ENCODE measurements around the gene NGEF. TPM values are rescaled to one million over a fixed set of nuclear protein-coding genes. Genes with fewer than 3 reads are reported as not detected.

Gene NGEF
- total RNA-seq, 2 experiments from 2014 or later = not detected

GRCh38 chr2:233015019-233015645 is 2.1 kb upstream of the NGEF start:
- Mint-ChIP-seq H3K27me3 (ENCODE audit: low read depth) (no peaks in the 10 kb centered on the region), H3K27ac (peak overlapping the region; percentile 68), H3K36me3 (ENCODE audit: low read depth) (no peaks in the 10 kb centered on the region), H3K9me3 (ENCODE audit: insufficient read depth) (no peaks in the 10 kb centered on the region), H3K4me3 (no peak overlapping the region), H3K4me1 (ENCODE audit: low read depth) (no peaks in the 10 kb centered on the region)
- POLR2A ChIA-PET = no interaction called here
- no peak for DNase-seq
- no peak for ATAC-seq
- CTCF ChIA-PET = no interaction called here

GRCh38 chr2:233013650-233014049 is 594 bp upstream of the NGEF start:
- no peak overlapping the region for H3K4me3 Mint-ChIP-seq

GRCh38 chr2:233012301-233012971 is 620 bp downstream of the NGEF start:
- no peak for ATAC-seq
- Mint-ChIP-seq H3K27me3 (ENCODE audit: low read depth) (no peaks in the 10 kb centered on the region), H3K9me3 (ENCODE audit: insufficient read depth) (no peaks in the 10 kb centered on the region), H3K4me1 (ENCODE audit: low read depth) (no peaks in the 10 kb centered on the region), H3K27ac (no peak overlapping the region), H3K4me3 (no peak overlapping the region), H3K36me3 (ENCODE audit: low read depth) (no peaks in the 10 kb centered on the region)
- POLR2A ChIA-PET = no interaction called here
- no peak for DNase-seq
- CTCF ChIA-PET = interaction anchor here (1.0 kb wide), 1 partner anchor 42 kb away, joined by 3 read pairs; no protein-coding TSS in a partner anchor

More at GRCh38 chr2:233013650-233014049, 594 bp upstream of the NGEF start:
- Mint-ChIP-seq H3K4me1 (ENCODE audit: low read depth) (no peaks in the 10 kb centered on the region), H3K9me3 (ENCODE audit: insufficient read depth) (no peaks in the 10 kb centered on the region), H3K36me3 (ENCODE audit: low read depth) (no peaks in the 10 kb centered on the region), H3K27me3 (ENCODE audit: low read depth) (no peaks in the 10 kb centered on the region), H3K27ac (no peak overlapping the region)
- ATAC-seq = no peak
- DNase-seq = no peak
- ChIA-PET POLR2A (no interaction called here), CTCF (interaction anchor here (1.0 kb wide), 1 partner anchor 41 kb away, joined by 3 read pairs; no protein-coding TSS in a partner anchor)

- DNase-seq = no peak
- Mint-ChIP-seq H3K36me3 (ENCODE audit: low read depth) (no peaks in the 10 kb centered on the region), H3K9me3 (ENCODE audit: insufficient read depth) (no peaks in the 10 kb centered on the region), H3K27me3 (ENCODE audit: low read depth) (no peaks in the 10 kb centered on the region), H3K4me1 (ENCODE audit: low read depth) (no peaks in the 10 kb centered on the region), H3K4me3 (no peak overlapping the region), H3K27ac (no peak overlapping the region)
- no peak for ATAC-seq
- ChIA-PET POLR2A (interaction anchor here (0.6 kb wide), 1 partner anchor 297 kb away, joined by 3 read pairs; no protein-coding TSS in a partner anchor), CTCF (interaction anchor here (1.2 kb wide), 1 partner anchor 17 kb away, joined by 3 read pairs; no protein-coding TSS in a partner anchor)
These were observed 1.3 kb downstream of the NGEF start for GRCh38 chr2:233011702-233012131.

- Mint-ChIP-seq H3K27me3 (ENCODE audit: low read depth) (no peaks in the 10 kb centered on the region), H3K4me3 (no peak overlapping the region), H3K27ac (no peak overlapping the region), H3K4me1 (ENCODE audit: low read depth) (no peaks in the 10 kb centered on the region), H3K36me3 (ENCODE audit: low read depth) (no peaks in the 10 kb centered on the region), H3K9me3 (ENCODE audit: insufficient read depth) (no peaks in the 10 kb centered on the region)
- POLR2A ChIA-PET = interaction anchor here (0.6 kb wide), 1 partner anchor 297 kb away, joined by 3 read pairs; no protein-coding TSS in a partner anchor
- CTCF ChIA-PET = interaction anchor here (1.2 kb wide), 1 partner anchor 18 kb away, joined by 3 read pairs; no protein-coding TSS in a partner anchor
- ATAC-seq (no peak), DNase-seq (no peak)
These were observed 1.8 kb downstream of the NGEF start for GRCh38 chr2:233011268-233011650.

GRCh38 chr2:233010569-233011267 is 2.3 kb downstream of the NGEF start:
- CTCF ChIA-PET = interaction anchor here (1.2 kb wide), 1 partner anchor 18 kb away, joined by 3 read pairs; no protein-coding TSS in a partner anchor
- ATAC-seq (no peak), DNase-seq (no peak)
- POLR2A ChIA-PET = no interaction called here
- Mint-ChIP-seq H3K4me1 (ENCODE audit: low read depth) (no peaks in the 10 kb centered on the region), H3K9me3 (ENCODE audit: insufficient read depth) (no peaks in the 10 kb centered on the region), H3K27ac (no peak overlapping the region), H3K36me3 (ENCODE audit: low read depth) (no peaks in the 10 kb centered on the region), H3K4me3 (no peak overlapping the region), H3K27me3 (ENCODE audit: low read depth) (no peaks in the 10 kb centered on the region)

GRCh38 chr2:233009661-233010060 is 3.4 kb downstream of the NGEF start:
- no peaks in the 10 kb centered on the region for H3K9me3 Mint-ChIP-seq (ENCODE audit: insufficient read depth)
- no peak overlapping the region for H3K4me3 Mint-ChIP-seq
- H3K27ac Mint-ChIP-seq = no peak overlapping the region
- ATAC-seq (no peak), DNase-seq (no peak)
- no peaks in the 10 kb centered on the region for H3K36me3 Mint-ChIP-seq (ENCODE audit: low read depth)
- CTCF ChIA-PET = no interaction called here
- peaks cover 3% of the 10 kb centered on the region for H3K27me3 Mint-ChIP-seq (ENCODE audit: low read depth)
- H3K4me1 Mint-ChIP-seq (ENCODE audit: low read depth) = no peaks in the 10 kb centered on the region
- POLR2A ChIA-PET = interaction anchor here (0.5 kb wide), 1 partner anchor 11 kb away, joined by 3 read pairs; no protein-coding TSS in a partner anchor

GRCh38 chr2:233007739-233008138 is 5.3 kb downstream of the NGEF start:
- ChIA-PET POLR2A (no interaction called here), CTCF (no interaction called here)
- Mint-ChIP-seq H3K9me3 (ENCODE audit: insufficient read depth) (no peaks in the 10 kb centered on the region), H3K4me1 (ENCODE audit: low read depth) (no peaks in the 10 kb centered on the region), H3K4me3 (no peak overlapping the region), H3K27ac (no peak overlapping the region), H3K27me3 (ENCODE audit: low read depth) (peaks cover 3% of the 10 kb centered on the region), H3K36me3 (ENCODE audit: low read depth) (no peaks in the 10 kb centered on the region)
- DNase-seq (no peak), ATAC-seq (no peak)

- H3K36me3 Mint-ChIP-seq (ENCODE audit: low read depth) = no peaks in the 10 kb centered on the region
- H3K27me3 Mint-ChIP-seq (ENCODE audit: low read depth) = peaks cover 3% of the 10 kb centered on the region
- no peak for DNase-seq
- no peaks in the 10 kb centered on the region for H3K9me3 Mint-ChIP-seq (ENCODE audit: insufficient read depth)
- no peaks in the 10 kb centered on the region for H3K4me1 Mint-ChIP-seq (ENCODE audit: low read depth)
- no peak overlapping the region for H3K4me3 Mint-ChIP-seq
- CTCF ChIA-PET = interaction anchor here (1.4 kb wide), 1 partner anchor 46 kb away, joined by 4 read pairs; no protein-coding TSS in a partner anchor
- POLR2A ChIA-PET = no interaction called here
- ATAC-seq = no peak
- H3K27ac Mint-ChIP-seq = no peak overlapping the region
These were observed 5.8 kb downstream of the NGEF start for GRCh38 chr2:233007270-233007669.

- Mint-ChIP-seq H3K9me3 (ENCODE audit: insufficient read depth) (no peaks in the 10 kb centered on the region), H3K36me3 (ENCODE audit: low read depth) (no peaks in the 10 kb centered on the region), H3K4me3 (no peak overlapping the region), H3K4me1 (ENCODE audit: low read depth) (no peaks in the 10 kb centered on the region), H3K27ac (no peak overlapping the region), H3K27me3 (ENCODE audit: low read depth) (peaks cover 3% of the 10 kb centered on the region)
- DNase-seq (no peak), ATAC-seq (no peak)
- ChIA-PET POLR2A (no interaction called here), CTCF (interaction anchor here (1.0 to 1.4 kb wide), 2 partner anchors 47 to 48 kb away, joined by 3 to 4 read pairs; no protein-coding TSS in a partner anchor)
These were observed 6.4 kb downstream of the NGEF start for GRCh38 chr2:233006648-233007047.

GRCh38 chr2:233005096-233005495 is 8.0 kb downstream of the NGEF start:
- POLR2A ChIA-PET = no interaction called here
- no peaks in the 10 kb centered on the region for H3K4me1 Mint-ChIP-seq (ENCODE audit: low read depth)
- no peak overlapping the region for H3K27ac Mint-ChIP-seq
- DNase-seq = no peak
- ATAC-seq = no peak
- CTCF ChIA-PET = no interaction called here
- H3K27me3 Mint-ChIP-seq (ENCODE audit: low read depth) = peaks cover 3% of the 10 kb centered on the region
- no peaks in the 10 kb centered on the region for H3K9me3 Mint-ChIP-seq (ENCODE audit: insufficient read depth)
- H3K4me3 Mint-ChIP-seq = no peak overlapping the region
- no peaks in the 10 kb centered on the region for H3K36me3 Mint-ChIP-seq (ENCODE audit: low read depth)
